ENCODE results near the gene ANKRD22. TPM values are rescaled to one million over a fixed set of nuclear protein-coding genes. Genes with fewer than 3 reads are reported as not detected.
"Not testable (repeated sequence)": the region's sequence is repeated elsewhere in the genome, so short reads cannot be mapped to it uniquely, and the experiment has no call there.

The ANKRD22 gene
- total RNA-seq, 2 donors from 2014 or later: 26.6 to 28.2 TPM

DNA sequence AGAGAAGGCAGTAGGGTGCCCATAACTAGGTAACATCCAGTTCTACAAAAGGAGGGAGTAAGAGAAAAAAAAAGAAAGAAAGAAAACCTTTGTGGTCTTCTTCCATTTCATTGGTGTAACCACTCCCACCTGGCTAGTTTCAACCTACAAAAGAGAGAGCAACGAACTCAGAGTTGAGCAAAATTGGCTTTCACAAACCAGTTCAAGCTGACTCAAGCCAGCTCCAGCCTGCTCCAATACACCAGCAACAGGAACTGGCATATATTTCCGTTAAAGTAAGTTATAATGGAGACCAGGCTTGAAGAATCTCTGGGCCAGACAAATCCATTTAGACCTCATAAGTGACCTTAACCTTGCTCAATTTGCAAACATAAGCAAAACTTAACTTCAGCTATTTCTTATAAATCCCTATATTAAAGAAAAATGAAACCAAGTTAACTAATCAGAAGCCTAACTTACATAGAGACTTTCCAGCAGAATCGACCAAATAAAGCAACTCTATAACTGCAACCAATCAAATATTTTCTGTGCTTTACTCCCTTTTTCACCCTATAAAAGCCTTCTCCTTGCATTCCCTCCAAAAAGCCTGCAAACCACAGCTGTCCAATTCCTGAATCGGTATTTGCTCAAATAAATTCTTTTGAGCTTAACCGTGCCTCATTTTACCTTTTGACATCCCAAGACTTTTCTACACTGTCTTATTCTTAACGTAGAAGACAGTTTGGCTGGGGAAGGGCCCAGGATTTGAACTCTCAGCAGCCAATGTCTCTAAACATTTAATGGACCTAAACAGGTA is 10.1 kb downstream of the ANKRD22 start:
- no peaks in the 10 kb centered on the region for H3K4me1 ChIP-seq
- intact Hi-C loops (cut with DNase I): loop anchor here (10.0 kb wide), 1 partner anchor 373 kb away; no protein-coding TSS in a partner anchor
- H3K27me3 ChIP-seq: no peaks in the 10 kb centered on the region
- no peaks in the 10 kb centered on the region for H3K9me3 ChIP-seq
- no peak for DNase-seq
- H3K36me3 ChIP-seq: no peaks in the 10 kb centered on the region
- H3K4me3 ChIP-seq: no peak overlapping the region
- H3K9ac ChIP-seq (ENCODE audit: low read depth in 2 of 2, low read length in 2 of 2): no peak overlapping the region
- H3K27ac ChIP-seq: no peak overlapping the region
- TF ChIP-seq, protein P1, sequence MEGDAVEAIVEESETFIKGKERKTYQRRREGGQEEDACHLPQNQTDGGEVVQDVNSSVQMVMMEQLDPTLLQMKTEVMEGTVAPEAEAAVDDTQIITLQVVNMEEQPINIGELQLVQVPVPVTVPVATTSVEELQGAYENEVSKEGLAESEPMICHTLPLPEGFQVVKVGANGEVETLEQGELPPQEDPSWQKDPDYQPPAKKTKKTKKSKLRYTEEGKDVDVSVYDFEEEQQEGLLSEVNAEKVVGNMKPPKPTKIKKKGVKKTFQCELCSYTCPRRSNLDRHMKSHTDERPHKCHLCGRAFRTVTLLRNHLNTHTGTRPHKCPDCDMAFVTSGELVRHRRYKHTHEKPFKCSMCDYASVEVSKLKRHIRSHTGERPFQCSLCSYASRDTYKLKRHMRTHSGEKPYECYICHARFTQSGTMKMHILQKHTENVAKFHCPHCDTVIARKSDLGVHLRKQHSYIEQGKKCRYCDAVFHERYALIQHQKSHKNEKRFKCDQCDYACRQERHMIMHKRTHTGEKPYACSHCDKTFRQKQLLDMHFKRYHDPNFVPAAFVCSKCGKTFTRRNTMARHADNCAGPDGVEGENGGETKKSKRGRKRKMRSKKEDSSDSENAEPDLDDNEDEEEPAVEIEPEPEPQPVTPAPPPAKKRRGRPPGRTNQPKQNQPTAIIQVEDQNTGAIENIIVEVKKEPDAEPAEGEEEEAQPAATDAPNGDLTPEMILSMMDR (IDR thresholded peaks at IDR 0.05): no peak

DNA sequence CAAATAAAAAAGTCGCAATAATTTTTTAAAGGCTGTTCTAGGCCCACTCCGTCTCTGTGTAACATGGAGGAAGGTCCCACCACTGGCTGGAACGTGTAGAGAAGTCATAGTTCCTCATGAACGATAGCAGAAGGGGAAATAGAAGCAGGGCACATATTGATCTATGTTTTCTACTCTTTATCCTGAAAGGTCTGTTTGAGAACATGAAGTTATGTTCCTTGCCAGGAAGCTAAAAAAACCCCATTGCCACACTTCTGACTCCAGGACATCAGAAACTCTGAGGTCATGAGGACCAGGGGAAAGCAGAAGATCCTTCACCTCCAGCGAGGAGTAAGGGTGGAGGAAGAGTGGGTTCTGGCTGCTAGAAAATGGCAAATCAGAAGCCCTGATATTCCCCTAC is 10.8 kb downstream of the ANKRD22 start:
- H3K4me1 ChIP-seq: no peaks in the 10 kb centered on the region
- no peak for DNase-seq
- H3K27me3 ChIP-seq: no peaks in the 10 kb centered on the region
- no peak overlapping the region for H3K4me3 ChIP-seq
- no peak overlapping the region for H3K27ac ChIP-seq
- intact Hi-C loops (cut with DNase I): loop anchor here (10.0 kb wide), 1 partner anchor 374 kb away; no protein-coding TSS in a partner anchor
- no peak overlapping the region for H3K9ac ChIP-seq (ENCODE audit: low read depth in 2 of 2, low read length in 2 of 2)
- H3K9me3 ChIP-seq: no peaks in the 10 kb centered on the region
- TF ChIP-seq, protein P1 (IDR thresholded peaks at IDR 0.05): no peak
- H3K36me3 ChIP-seq: no peaks in the 10 kb centered on the region

DNA sequence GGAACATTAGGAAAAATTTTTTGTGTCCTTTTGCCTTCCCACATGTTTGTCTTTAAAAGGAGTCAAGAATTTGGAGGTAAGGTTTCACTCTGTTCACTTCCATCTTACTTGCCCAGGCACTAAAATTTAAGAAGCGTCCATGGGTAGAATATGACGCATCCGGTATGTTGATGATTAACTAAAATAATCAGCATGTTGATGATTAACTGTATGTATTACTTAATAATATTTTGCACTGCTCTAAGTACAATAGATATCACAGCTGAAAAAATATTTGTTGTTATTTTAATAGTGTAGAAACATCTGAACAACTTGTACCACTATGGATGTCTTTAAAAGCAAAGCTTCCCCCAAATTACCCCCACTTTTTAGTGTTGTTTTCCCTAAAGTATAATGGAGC is 11.5 kb downstream of the ANKRD22 start:
- Histone ChIP-seq H3K4me1 (no peaks in the 10 kb centered on the region), H3K27ac (no peak overlapping the region)

DNA sequence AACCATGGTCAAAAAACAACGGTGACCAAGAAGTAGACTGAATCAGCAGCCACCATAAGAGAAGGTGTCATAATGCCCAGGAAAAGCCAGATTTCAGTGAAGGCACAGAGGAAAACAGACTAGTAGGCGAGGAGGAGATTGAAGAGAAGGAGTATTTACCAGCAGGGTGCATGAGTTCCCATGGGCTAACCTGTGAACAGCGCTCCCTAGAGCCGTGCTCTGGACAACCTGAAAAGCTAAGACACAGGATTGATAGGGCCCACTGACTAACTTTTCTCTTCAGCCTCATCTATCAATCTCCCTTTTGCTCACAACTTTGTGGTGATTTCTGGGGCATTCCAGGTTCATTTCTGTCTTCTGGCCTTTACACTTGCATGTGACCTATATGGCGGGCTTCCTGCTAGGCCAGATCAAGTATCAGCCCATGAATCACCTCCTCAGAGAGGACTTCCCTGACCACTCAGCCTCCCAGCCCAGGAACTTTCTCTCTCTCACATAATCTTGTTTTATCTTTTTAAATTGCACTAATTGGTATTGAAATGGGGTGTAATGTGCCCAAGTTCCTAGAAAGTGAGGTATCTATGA is 12.8 kb downstream of the ANKRD22 start:
- TF ChIP-seq, protein P1 (IDR thresholded peaks at IDR 0.05): no peak
- no peak overlapping the region for H3K27ac ChIP-seq
- H3K27me3 ChIP-seq: no peaks in the 10 kb centered on the region
- no peak overlapping the region for H3K9ac ChIP-seq (ENCODE audit: low read depth in 2 of 2, low read length in 2 of 2)
- H3K4me1 ChIP-seq: no peaks in the 10 kb centered on the region
- DNase-seq: no peak
- intact Hi-C loops (cut with DNase I): no loop called here
- H3K9me3 ChIP-seq: no peaks in the 10 kb centered on the region
- no peak overlapping the region for H3K4me3 ChIP-seq
- no peaks in the 10 kb centered on the region for H3K36me3 ChIP-seq

More for the DNA sequence above, 11.5 kb downstream of the ANKRD22 start:
- no peak for DNase-seq
- Histone ChIP-seq H3K36me3 (no peaks in the 10 kb centered on the region), H3K9ac (ENCODE audit: low read depth in 2 of 2, low read length in 2 of 2) (no peak overlapping the region), H3K27me3 (no peaks in the 10 kb centered on the region), H3K4me3 (no peak overlapping the region), H3K9me3 (no peaks in the 10 kb centered on the region)
- intact Hi-C loops (cut with DNase I): loop anchor here (10.0 kb wide), 1 partner anchor 375 kb away; no protein-coding TSS in a partner anchor
- TF ChIP-seq, protein P1 (IDR thresholded peaks at IDR 0.05): no peak

DNA sequence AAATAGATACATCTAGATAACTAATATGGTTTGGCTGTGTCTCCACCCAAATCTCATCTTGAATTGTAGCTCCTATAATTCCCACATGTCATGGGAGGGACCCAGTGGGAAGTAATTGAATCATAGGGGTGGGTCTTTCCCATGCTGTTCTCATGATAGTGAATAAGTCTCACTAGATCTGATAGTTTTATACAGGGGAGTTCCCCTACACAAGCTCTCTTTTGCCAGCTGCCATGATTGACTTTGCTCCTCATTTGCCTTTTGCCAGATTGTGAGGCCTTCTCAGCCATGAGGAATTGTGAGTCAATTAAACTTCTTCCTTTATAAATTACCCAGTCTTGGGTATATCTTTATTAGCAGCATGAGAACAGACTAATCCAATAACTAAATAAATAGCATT is 14.0 kb downstream of the ANKRD22 start:
- H3K9me3 ChIP-seq; H3K27ac ChIP-seq; H3K36me3 ChIP-seq; H3K27me3 ChIP-seq; H3K4me1 ChIP-seq; DNase-seq; H3K4me3 ChIP-seq; H3K9ac ChIP-seq (ENCODE audit: low read depth in 2 of 2, low read length in 2 of 2): not testable (repeated sequence)
- intact Hi-C loops (cut with DNase I): loop anchor here (2.0 kb wide), 1 partner anchor 27 kb away; no protein-coding TSS in a partner anchor

DNA sequence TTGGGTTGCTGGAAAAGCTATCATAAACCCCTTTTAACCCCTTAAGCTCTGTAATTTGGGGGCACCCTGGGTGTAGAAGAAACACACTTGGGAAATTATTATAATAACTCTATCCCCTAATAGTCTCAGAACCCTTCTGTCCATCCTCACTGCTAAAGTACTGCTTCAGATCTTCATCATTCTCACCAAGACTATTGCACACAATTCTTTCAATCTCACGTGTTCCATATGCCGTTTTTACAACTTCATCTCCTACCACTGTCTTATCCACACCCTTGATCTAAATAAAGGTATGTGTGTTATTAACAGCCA is 15.8 kb downstream of the ANKRD22 start:
- H3K4me1 ChIP-seq: no peaks in the 10 kb centered on the region
- no peaks in the 10 kb centered on the region for H3K36me3 ChIP-seq
- TF ChIP-seq, protein P1 (IDR thresholded peaks at IDR 0.05): no peak
- intact Hi-C loops (cut with DNase I): loop anchor here (2.0 kb wide), 2 partner anchors 29 to 97 kb away; no protein-coding TSS in a partner anchor
- H3K4me3 ChIP-seq: no peak overlapping the region
- H3K9me3 ChIP-seq: no peaks in the 10 kb centered on the region
- no peaks in the 10 kb centered on the region for H3K27me3 ChIP-seq
- H3K9ac ChIP-seq (ENCODE audit: low read depth in 2 of 2, low read length in 2 of 2): no peak overlapping the region
- no peak for DNase-seq
- no peak overlapping the region for H3K27ac ChIP-seq
